ENCODE results near the gene SELPLG.
"Not testable (repeated sequence)": the region's sequence is repeated elsewhere in the genome, so short reads cannot be mapped to it uniquely, and the experiment has no call there.

SELPLG gene

DNA sequence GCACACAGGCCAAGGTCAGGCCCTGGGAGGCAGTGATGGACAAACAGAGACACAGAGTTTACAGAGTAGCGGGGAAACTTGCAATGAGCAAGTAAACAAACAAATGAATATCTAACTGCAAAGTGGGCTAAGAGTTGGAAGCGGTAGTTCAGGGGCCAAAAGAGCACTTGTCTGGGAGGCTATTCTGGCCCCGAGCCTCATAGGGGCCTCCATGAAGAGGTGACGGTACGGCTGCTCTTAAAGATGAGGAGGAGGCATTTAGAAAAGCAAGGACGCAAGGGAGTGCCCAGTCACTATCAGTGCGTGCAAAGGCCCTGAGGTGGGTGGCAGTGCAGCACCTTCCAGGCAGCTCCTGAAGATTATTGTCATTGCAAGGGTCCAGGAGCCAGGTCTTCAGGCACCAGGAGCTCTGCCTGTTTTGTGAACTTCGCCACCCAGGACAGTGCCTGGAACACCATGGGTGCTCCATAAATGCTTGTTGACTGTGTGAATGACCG lies 31.4 kb downstream of the SELPLG start:
- DNase-seq: no peak

DNA sequence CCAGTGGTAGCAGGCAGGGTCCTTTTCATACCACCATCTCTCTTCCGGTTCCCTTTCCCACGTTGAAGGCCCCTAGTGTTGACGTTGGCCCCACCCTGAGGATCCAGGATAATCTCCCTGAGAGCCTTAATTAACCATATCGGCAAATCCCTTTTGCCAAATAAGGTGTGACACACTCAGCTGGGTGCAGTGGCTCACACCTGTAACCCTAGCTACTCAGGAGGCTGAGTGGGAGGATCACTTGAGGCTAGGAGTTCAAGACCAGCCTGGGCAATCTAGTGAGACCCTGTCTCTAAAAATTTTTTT lies 33.0 kb downstream of the SELPLG start:
- DNase-seq: no peak

DNA sequence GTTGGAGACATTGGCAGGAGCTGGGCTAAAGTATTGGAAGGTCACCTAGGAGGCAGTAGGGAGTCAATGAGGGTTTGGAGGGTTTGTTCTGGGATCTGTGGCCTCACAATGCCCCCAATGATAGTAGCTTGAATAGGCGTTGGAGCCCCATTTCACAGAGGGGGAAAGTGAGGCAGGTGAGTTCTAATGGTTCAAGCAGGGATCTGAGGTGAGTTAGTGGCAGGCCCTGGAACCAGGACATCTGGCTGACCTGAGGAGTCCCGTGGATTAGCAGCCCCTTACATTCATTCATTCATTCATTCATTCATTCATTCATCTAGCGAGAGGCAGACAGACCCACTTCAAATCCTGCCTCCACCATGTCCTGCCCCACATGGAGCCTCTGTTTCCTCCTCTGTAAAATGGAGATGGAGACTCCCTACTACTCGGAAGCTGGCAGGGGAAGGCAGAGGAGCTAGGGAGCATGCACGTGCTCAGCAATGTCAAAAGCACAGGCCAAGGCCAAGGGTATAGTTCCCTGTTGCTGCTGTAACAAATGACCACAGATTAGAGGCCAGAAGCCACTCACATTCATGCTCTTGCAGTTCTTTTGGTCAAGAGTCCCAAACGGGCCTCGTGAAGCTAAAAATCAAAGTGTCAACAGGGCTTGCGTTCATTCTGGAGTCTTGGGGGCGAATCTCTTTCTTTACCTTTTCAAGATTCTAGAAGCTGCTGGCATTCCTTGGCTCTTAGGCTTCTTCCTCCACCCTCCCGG lies 33.6 kb downstream of the SELPLG start:
- DNase-seq: no peak

DNA sequence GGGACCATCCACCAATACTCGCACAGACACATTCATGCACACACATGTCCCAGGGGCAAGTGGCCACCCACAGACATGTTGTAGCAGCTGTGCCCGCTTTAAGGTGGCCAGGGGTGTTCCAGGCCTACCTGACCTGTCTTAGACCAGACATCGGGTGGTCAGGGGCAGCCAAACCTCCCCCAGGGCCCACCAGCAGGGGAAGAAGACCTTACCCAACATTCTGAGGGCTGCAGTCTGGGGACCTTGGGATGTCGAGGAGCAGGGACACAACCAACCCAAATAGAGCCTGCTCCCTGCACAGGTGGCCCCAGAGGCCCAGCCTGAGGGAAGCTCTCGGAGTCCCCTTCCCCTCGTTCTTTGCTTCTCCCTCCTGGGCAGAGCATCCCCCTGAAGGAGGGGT lies 34.2 kb downstream of the SELPLG start:
- no peak for DNase-seq

DNA sequence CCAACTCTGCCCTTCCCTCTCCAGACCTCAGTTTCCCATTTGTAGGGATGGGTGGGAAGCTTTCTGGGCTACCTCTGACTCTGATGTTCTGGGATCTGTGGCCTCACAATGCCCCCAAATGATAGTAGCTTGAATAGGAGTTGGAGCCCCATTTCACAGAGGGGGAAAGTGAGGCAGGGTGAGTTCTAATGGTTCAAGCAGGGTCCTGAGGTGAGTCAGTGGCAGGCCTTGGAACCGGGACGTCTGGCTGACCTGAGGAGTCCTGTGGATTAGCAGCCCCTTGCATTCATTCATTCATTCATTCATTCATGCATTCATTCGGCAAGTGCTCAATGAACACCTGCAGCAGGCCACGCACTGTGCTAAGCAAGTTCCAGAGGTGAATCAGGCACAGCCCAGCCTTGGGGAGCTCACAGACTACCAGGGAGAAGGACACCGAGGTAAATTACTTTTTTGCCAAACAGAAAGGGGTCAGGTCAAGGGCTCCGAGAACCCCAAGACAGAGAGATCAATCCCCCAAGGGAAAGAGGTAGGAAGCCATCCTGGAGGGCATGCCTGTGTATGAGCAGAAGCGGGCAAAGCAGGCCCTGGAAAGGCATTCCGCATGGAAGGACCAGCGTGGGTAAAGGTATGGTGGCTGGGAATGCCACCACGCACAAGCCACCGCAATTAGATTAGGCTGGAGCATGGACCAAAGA lies 35.0 kb downstream of the SELPLG start:
- no peak for DNase-seq

DNA sequence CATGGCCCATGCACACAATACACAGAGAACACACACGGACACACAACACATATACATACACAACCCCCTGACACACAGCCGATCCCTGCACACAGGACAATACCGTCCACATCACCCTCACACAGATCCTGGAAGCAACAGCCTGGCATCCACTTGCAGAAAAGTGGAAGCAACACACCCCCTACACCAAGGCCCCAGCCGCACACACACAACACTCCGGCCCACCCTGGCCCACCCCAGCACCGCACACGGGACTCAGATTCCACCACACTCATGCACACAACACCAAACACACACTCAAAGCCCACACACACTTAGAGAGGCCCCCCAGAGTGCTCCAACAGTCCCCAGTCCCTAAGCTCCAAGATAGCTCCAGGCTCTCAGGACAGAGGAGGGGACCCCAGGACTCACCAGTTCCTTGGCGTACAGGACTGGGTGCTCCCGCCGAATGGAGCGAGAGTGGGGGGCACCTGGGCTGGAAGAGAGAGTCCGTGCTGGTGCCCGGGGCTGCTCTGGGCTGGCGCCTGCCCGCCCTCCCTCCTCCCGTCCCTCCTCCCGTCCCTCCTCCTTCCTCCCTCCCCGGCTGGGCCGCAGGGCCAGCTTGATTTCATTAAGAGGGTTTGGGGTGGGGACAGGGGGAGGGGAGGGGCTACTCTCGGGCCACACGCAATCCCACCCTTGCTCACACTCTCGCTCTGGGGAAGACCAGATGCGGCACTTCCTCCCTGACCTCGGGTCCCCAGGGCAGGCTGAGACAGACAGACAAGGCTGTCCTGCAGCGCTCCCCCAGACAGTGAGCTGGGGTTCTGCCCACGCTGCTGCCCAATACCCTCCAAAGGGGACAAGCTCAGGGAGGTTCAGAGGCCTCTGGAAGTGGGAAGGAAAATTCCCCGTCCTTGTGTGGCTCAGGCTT lies 35.9 kb downstream of the SELPLG start, which contains the start of gene TMEM119:
Gene TMEM119 (minus strand): TSS at position 526 of the 913 bp plus-strand sequence. CDS start 5,701 bp downstream, outside the sequence.
- no peak for DNase-seq

DNA sequence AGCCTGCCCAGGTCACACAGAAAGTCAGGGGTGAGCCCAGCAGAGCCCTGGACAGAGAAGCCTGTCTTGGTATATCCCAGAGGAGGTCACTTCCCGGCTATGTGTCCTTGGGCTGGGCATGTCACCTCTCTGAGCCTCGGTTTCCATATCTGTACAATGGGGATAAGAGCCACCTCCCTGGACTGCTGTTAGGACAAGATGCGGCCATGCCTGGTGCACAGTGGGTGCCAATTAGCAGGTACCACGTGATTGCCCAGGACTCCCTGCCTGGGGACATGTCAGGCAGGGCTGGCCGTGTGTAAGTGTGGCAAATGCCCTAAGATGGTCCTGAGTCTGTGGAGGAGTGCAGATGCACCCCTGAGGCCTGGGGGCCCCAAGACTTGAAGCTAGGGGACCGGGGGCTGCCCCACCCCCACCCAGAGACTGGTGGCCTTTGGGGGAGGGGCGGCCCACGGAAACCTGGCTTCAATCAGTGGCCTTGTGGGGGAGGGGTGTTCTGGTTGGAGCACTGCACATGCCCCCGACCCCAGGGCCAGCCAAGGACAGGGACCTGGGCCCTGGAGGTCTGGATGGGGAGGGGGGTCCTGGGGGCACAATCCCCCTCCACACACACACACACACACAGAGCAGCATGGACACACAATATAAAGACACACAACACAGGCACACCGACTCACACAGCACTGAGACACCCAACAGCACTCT lies 36.7 kb downstream of the SELPLG start:
- DNase-seq: no peak

DNA sequence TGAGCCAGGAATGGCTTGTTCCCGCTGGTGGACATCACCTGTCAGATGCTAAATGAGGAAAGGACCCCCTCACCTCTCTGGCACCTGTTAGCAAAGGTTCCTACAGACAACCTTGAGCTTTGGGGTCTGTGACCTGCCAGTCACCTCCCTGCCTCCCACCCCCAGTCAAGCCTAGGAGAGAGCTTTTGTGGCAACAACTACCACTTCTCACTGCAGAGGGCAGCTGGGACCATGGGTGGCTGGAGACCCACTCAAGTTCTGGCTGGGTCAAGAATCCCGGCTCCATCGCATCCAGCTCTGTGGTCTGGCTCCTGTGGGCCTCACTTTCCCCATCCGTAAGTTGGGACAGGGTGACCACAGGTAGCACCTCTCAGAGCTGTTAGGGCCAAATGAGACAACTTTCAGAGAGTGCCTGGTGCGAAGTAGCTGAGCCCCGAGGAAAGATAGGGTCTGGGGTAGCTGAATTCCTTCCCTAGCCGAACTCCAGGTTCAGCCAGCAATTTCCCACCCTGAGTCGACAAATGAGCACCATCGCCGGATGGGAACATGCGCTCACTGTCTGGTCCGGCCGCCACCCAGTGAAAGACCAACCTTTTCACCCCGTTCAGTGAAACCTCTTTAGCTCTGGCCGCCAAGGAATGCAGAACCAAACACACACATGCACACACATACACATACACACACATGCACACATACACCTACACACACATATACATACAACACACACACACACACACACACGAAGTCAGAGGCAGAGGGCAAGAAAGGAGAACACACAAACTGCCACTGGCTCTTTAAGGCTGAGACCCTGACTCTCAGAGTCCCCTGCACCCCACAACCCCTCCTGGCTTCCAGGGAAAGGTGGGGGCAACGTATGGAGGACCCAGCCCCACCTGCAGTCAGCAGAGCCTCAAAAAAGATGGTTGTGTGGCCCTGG lies 37.7 kb downstream of the SELPLG start:
- DNase-seq: no peak

DNA sequence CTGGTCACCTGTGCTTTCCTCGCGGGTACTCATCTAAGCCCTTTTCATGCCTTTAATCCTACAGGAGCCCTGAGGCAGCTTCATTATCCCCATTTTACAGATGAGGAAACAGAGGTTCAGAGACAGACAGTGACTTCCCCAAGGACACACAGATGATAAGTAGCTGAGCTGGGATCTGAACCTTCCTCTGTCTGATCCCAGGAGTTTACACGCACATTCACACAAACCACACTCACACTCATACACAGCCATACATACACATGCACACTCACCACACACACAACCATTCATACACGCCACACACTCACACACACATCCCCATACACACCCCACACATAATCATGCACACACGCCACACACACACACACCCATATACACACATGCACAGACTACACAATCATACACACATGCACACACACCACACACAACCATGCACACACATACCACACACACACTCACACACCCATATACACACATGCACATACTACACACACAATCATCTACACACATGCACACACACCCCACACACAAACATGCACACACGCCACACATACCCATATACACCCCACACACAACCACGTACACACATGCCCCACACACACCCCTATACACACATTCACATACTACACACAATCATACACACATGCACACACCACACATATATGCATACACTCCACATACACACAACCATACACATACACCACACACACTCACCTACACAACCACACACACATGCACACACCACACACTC lies 38.6 kb downstream of the SELPLG start:
- no peak for DNase-seq

DNA sequence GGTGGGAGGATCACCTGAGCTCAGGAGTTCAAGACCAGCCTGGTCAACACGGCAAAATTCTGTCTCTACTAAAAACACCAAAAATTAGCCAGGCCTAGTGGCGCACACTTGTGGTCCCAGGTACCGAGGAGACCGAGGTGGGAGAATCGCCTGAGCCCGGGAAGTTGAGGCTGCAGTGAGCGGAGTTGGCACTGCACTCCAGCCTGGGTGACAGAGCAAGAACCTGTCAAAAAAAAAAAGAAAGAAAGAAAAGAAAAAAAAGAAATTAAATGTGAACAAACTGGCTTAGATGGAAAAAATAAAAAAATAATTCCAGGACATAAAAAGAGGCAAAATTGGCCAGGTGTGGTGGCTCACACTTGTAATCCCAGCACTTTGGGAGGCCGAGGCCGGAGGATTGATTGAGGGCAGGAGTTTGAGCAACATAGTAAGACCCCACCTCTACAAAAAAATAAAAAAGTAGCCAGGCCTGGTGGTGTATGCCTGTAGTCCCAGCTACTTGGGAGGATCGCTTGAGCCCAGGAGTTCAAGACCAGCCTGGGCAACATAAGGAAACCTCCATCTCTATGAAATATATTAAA lies 39.3 kb downstream of the SELPLG start:
- DNase-seq: no peak

DNA sequence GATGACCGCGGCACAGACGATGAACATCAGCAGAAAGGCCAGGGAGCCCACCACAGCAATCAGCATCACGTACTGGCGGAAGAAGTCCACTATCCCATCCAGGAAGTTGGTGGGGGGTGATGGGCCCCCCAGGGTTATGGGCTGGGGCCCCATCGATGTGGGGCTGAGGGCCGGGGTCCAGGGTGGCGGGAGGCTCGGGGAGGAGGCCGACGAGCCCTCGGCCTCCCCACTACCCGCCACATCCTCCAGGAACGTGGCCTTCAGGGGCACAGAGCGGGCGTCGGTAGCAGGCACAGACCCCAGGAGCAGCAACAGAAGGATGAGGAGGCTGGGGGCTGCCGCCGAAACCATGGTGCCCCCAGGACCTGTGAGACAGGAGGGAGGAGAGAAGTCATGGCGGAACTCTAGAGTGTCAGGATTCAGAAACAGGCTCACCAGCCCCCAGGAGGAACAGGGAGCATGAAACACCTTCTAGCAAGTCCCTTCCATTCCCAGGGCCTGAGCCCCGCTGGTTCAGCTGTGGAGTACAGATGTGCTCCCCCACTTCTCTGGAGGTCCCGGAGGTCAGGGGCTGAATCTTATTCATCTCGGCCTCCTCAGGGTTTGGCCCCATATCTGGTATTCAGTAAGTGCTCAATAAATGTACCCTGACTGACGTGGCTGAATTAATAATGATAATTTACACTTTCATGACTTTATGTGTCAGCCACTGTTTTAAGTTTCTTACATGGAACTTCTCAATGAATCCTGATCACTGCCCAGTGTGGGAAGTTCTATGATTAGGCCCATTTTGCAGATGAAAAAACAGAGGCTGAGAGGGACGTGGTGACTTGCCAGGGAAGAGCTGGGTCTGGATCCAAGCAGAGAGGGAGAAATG lies 41.4 kb downstream of the SELPLG start:
- DNase-seq: no peak

DNA sequence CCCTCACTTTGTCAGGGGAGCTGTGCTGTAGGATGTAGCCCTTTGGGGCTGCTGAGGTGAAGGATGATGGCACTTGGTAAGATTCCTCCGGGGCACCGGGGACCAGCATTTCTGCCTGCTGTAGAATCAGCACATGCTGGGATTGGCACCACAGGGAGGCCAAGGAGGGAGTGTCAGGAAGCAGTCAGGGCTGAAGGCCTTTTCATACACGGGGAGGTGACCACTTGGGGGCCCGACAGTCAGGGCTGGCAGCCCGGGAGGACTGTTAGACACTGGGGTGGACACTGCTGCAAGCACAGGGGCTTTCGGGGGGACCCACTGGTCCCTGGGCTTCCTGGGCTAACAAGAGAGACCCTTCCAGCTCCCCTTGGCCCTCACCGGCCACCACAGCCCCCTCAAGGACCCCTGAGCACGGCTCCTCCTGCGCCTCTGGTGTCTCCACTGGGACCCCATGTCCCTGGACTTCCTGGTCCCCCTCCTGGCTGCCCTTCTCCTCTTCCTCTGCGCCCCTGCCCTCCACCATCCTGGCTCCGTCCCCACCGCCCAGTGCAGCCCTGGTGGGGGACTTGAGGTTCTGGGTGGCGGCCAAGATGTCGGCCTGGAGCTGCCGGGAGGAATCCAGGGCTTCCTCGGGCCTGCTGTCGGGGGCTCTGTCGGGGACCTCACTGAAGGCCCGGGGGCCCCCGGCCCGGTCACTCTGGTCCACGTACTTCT lies 42.3 kb downstream of the SELPLG start:
- DNase-seq: no peak

DNA sequence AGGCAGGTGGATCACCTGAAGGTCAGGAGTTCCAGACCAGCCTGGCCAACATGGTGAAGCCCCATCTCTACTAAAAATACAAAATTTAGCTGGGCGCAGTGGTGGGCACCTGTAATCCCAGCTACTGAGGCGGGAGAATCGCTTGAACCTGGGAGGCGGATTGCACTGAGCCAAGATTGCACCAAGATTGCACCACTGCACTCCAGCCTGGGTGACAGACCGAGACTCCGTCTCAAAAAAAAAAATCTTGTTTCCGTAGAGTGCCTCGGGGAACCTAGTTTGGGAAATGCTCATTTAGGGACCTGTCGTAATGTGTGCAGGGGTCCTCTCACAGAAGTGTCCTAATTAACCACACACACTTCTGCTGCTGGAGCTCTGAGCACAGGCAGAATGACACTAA lies 43.2 kb downstream of the SELPLG start:
- not testable (repeated sequence) for DNase-seq

DNA sequence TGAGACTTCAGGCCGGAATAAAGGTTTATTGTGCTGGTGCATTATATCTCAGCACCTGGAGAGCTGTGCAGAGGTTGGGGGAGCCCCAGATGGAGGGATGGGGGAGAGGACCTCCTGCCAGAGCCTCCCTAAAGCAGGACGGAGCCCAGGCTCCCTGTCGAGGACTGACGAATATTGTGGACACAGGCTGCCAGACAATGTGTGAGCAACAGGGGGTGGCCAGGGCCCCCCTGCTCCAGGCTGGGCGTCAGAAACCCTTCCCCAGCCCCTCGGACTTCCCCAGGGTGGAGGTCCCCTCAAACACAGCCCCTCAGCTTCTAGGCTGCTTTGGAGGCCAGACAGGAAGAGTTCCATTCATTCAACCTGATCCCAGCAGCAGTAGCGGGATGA lies 43.9 kb downstream of the SELPLG start:
- no peak for DNase-seq

DNA sequence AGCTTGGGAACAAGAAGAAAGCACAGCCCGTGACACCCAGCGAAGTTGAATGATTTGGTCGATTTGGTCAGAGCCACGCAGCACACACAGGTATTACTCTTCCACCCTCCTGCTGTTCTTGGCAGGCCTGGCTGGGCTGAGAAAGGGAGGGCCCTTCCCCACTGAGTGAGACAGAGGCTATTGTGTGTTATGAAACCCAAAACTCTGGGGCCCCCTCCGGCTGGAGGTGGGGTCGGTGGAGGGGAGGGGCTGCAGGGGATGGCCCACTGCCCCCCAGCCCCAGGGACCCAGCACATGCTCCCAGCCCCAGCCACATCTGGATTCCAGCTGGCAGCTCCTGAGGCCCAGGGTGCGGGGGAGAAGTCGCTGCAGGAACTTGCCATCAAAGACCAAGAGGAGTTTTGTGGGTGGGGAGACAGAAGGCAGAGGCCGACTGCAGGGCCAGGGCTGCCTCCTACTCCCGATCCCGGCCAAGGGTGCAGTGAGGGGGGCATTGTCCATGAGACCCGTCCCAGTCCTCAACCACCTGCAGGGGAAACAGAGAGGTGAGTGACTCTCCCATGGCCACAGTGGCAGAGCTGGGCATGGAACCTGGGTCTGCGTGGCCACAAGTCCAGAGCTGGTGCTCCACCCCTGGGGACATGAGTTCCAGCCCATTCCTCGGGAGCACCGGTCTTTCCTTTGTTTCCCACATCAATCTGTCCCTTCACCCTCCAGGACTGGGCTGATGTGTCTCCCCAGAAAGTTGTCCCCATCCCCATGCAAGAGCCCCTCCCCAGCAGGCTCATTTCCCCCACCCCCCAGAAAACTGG lies 44.5 kb downstream of the SELPLG start:
- DNase-seq: no peak

DNA sequence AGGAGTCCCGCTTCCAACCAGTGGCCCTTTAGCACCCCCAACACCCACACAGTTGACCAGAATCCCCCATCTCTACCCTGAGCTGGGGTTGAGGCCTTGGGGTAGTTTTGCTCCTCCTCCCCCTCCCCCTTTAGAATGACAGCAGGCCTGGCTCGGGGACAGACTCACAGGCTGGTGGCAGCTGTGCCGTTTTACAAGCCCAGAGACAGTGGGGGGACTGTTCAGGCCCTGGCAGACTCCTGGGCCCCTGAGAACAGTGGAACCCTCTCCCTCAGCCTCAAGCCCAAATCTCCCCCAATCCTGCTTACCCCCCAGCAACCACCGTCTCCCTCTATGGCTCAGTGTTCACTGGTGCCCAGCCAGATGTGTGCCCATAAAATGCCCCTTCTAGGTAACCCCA lies 45.9 kb downstream of the SELPLG start:
- no peak for DNase-seq

DNA sequence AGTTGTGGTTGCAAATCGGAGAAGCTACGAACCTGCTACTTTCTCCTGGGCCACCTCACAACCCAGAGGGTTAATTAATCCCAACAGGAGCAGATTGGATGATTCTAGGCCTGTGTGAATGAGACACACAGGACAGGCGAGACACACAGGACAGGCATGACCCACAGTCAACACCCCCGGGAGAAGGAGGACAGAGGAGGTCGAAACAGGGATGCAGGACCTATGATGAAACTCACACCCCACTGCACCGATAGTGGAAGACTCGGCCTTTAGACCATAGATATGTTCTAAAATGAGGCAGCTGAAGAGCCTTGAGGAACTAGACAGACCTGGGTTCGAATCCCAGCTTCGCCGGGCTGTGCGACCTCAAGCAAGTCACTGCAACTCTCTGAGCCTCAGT lies 47.4 kb downstream of the SELPLG start:
- DNase-seq: no peak

DNA sequence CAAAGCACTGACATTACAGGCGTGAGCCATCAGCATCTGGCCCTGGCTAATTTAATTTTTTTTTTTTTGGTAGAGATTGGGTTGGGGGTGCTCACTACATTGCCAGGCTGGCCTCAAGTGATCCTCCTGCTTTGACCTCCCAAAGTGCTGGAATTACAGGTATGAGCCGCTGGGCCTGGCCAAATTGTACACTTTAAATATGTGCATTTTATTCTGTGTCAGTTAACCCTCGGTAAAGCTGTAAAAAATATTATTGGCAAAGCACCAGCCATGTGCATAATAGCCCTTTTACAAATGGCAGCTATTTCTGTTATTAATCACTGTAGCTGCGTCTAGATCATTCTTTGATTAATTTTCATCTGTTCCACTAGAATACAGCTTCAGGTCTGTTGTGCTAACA lies 47.8 kb downstream of the SELPLG start:
- no peak for DNase-seq
